Epidermal melanocyte (primary cell): ENCODE results near the gene MLLT10.

Source experiments
- DNase-seq: peaks from one replicate; pipeline ENCODE4 v3.0.0; 2011; ENCODE audit warnings: low spot score; ENCODE audit not compliant: insufficient read length

MLLT10 gene

DNA sequence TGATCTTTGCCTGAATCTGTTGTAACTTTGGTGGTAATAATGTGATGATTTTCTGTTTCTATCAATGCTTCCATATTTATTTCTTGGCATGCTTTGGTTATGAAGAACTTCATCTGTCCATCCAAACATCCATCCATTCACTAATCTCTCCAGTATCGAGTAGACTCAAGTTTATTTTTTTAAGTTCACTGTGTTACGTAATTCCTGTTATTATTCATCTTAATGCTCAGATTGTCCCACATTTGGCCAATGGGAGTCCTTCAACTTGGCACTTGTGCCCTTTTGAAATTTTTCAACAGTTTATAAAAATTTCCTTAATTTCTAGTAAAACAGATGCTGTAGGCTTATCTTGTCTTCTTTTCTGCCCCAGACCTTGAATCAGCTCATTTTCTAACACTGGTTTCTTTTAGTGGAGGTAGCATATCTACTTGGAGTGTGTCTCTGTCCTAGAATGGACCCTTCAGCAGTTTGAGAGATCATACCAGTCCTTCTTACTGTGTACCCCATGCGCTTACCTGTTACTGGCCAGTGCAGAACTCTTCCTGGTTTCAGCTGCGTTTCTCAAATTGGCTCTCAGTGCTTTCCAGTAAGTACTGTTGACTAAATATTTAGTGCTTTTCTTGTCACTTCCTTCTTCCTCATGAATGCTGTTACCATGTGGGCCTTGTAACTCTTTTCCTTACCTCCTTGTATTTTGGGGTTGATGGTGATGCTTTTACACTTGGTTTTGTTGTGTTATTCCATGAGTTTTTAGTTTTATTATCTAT, 100.8 kb downstream of the MLLT10 start:
- no peak for DNase-seq

DNA sequence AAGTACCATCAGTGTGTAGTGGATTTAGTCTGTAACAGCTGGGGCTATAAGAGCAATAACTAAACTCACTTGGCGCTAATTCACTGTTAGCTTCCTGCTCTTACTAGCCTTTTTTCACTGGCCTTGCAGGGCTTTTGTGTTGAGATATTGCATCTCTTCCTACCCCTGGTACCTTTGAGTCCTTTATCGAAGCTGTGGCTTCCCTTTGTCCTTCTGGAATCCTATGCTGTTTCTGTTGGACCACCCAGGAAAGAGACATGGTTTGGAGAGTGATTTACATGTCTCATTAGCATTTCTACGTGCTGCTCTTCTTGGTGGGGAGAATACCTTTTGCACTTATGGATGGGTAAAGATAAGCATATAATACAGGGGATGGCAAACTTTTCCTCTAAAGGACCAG, 103.8 kb downstream of the MLLT10 start:
- DNase-seq: no peak

DNA sequence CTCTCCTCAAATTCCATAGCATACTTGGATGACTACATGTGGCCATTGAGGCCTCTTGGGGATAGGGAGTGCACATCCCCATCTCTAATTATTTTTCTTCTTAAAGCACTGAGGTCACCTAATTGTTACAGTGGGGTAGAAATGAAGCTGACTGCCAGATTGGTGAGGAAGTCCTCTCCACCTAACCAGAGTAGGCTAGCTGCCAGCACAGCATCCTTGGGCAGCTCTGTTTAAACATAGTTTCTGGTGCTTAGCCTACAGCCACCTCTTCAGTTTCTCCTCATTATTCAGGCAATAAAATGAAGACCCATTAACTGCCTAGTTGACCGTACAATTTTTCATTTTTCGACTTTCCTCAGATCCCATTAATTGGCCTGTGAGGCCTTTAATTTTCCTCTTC, 104.6 kb downstream of the MLLT10 start:
- DNase-seq: no peak

DNA sequence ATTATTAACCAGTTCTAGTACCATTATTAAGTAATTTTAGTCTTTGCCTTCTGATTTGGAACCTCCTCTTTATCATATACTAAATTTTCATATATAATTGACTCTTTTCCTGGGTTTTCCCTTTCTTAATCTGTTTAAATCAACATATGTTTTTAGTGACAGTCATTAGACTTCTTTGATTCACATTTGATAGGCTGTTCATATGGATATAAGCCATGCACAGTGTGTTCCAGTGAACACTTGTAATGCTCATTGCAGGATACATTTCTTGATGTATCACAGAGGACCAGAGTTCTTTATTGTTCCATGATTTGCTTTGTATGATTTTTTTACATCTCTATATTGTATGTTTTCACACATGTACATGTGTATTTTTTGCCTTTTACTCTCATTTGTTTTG, 114.0 kb downstream of the MLLT10 start:
- no peak for DNase-seq

DNA sequence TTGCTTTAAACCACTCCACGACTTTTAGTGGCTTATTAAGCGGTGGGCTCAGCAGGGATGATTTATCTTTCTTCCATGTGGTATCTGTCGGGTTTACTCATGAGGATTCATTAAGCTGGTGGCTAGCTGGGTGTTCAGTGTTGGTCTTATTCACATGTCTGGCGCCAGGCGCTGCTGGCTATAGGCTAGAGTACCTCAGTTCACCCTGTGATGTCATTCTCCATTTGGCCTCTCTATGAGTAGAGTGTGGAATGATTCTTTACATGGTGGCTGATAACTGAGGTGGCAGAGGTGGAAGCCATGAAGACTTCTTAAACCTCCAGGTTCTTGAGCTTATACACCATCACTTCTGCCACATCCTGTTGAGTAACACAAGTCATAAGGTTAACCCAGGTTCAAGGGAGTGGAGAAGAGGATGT, 115.4 kb downstream of the MLLT10 start:
- DNase-seq: no peak

DNA sequence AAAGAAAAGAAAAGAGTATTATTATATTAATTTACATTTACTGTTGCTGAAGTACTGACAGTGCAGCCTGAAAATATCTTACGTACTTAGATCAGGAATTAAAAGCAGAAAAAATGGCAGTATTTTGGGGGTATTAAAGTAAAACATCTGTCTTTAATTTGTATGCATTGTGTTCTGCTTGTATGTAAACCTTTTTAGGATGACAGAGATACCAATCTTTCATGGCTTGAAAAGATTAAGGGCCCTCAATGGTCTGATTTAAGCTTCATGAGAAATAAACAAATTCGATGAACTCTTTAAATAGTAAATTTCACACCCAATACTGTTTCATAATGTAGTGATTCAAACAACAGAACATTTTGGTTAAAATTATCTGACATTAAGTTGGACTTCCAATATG, 116.3 kb downstream of the MLLT10 start:
- no peak for DNase-seq

DNA sequence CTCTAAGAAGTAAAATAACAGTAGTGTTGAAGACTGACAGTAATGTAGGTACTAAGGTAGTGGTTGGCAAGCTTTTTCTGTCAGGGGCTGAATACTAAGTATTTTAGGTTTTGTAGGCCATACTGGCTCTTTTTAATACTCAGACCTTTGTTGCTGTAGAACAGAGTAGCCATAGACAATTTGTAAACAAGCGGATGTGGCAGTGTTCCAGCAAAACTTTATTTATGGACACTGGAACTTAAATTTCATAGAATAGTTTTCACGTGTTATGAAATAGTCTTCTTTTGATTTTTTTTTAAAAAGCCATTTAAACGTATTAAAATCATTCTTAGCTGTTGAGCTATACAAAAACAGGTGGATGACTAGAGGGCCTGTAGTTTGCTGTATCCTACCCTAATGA, 121.2 kb downstream of the MLLT10 start:
- no peak for DNase-seq

DNA sequence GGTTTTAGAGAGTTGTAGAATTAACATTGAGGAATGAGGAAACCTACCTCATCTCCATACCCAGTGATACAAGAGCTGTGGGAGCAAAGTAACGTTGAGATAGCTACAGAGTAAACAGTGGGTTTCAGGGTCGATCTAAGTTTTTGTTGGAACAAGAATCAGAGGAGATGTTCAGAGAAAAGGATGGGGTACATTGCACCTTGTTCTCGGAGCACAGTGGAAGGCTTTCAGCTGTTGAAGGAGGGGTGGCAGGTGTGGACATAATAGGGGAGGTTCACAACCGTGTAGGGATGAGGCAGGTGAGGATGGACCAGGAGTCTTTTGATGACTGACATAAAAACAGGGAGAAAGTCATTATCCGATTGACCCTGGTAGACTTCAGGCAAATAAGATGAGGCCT, 121.7 kb downstream of the MLLT10 start:
- no peak for DNase-seq

DNA sequence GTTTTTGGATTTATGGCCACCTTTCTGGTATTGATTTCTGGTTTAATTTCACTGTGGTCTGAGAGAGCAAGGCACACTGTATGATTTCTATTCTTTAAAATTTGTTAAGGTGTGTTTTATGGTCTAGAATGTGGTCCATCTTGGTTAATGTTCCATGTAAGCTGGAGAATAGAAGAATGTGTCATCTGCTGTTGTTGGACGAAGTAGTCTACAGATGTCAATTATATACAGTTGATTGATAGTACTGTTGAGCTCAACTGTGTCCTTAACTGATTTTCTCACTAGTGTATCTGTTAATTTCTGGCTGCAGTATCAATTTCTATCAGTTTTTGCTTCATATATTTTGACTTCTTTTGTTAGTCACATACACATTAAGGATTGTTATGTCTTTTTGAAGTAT, 127.1 kb downstream of the MLLT10 start:
- no peak for DNase-seq

DNA sequence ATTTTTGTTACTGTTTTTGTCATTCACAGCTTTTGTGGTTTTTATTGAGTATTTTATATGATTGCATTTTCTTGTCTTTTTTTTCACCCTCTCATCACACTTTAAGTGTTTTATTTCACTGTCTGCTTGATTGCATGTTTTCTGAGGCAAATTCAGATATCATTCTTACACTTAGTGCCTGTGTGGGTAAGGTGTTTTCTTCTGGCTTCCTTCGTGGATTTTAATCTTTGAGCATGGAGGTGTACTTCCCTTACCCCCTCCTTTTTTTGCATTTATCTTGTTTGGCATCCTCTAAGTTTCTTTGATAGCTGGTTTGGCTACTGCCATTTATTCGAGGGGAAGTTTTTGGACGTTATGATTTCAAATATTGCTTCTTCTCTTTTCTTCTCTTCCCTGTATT, 127.9 kb downstream of the MLLT10 start:
- no peak for DNase-seq

DNA sequence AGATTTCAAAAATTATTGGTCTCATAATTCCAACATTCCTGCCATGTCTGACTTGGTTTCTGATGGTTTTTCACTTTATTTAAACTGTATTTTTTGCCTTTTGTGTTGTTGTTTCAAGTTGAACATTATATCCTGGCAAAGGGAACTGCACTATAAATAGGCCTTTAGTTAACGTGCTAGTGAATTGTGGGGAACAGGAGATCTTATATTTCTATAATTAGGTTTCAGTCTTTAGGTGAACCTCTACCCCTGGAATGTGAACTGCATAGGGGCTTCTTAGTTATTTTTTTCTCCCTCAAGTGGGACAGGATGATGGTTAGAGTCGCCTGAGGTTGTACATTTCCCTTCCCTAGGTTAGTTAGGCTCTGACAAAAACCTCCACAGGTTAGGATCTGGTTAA, 128.6 kb downstream of the MLLT10 start:
- no peak for DNase-seq

DNA sequence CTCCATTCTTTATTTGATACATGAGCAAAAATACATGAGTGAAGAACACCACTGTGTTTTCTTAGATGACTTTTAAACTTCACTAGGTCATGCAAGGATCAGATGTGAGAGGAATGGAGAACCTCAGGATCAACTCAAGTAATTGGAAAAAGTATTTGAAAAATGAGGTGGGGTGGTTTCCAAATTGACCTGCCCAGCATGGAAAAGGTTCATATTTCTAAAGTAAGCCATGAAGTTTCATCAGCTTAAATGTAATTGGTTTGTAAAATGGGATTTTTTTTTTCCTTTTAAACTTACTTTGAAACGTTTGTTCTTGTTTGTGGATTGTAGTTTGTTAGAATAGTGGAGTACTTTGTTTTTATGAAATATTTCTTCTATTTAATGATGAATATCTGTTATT, 134.8 kb downstream of the MLLT10 start:
- no peak for DNase-seq

DNA sequence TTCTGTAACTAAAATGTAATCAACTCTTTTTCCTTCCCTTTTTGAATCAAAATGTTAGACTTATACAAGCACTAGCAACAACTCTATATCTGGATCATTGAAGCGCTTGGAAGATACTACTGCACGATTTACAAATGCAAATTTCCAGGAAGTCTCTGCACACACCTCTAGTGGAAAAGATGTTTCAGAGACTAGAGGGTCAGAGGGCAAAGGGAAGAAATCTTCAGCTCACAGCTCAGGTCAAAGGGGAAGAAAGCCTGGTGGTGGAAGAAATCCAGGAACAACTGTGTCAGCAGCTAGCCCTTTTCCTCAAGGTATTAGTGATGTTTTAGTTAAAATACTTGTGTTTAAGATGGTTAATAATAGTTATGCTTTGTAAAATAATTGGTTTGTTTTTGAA, 136.4 kb downstream of the MLLT10 start:
- no peak for DNase-seq

DNA sequence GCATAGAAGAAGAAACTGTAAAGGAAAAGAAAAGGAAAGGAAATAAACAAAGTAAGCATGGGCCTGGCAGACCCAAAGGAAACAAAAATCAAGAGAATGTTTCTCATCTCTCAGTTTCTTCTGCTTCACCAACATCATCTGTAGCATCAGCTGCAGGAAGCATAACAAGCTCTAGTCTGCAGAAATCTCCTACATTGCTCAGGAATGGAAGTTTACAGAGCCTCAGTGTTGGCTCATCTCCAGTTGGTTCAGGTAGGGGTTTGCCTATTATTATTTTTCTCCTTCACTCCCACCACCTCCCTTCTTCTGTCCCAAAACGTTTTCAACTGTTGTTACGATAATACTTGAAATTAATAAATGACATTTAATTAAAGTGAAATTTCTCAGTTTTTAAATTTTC, 139.6 kb downstream of the MLLT10 start:
- no peak for DNase-seq

DNA sequence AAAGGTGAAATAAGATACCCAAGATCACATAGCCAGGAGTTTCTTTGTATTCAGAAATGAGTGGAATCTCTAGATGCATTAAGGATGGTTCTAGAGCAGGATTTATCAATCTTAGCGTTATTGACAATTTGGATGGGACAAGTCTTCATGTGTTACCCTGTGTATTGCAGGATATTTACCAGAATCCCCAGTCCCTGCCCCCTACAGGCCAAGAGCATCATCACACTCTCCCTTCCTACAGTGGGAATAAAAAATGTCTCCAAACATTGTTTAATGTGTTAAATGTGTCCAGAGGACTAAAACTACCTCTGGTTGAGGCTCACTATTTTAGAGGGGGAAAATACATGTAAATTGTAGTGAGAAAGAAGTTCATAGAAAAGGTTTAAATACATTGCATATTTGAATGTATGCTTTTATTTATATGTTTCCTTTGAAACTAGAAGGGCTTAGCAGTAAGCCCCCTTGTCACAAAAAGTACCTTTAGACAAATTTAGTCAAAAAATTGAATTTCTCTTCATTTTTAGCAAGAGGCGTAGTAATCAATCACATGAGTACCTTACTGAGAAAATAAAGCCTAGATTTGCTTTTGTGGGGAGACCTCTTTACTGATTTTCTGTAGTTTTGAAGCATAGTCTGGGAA, 141.2 kb downstream of the MLLT10 start:
- no peak for DNase-seq

DNA sequence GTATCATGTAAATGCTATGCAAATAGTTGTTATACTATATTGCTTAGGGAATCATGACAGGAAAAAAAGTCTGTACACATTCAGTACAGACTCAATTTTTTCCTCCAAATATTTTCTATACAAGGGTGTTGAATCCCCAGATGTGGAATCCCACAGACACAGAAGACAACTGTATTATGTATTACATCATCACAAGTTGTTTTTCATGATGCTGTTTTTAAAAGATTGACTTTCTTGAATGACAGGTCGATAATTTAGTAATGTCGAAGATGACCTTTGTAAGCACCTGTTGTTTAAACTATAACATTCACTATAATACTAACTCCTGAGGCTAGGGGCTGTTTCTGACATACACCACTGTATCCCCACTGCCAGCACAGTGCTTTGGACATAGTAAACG, 143.5 kb downstream of the MLLT10 start:
- DNase-seq: no peak

DNA sequence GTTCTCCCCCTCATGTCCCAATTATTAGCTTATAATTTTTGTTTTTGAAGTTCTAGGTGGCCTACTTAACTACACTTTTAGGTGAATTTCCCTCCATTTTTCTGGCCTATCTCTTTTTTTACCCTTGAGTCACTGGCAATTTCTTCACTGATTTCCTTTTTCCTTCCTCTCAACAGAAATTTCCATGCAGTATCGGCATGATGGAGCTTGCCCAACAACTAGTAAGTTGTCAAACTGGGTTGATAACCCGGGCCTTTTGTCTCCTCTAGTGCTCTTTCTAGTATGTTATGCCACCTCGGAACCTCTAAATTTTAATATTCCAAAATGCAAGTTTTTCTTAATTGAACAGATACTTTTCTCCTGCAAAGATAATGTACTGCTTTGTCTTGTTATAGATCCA, 147.1 kb downstream of the MLLT10 start:
- no peak for DNase-seq

DNA sequence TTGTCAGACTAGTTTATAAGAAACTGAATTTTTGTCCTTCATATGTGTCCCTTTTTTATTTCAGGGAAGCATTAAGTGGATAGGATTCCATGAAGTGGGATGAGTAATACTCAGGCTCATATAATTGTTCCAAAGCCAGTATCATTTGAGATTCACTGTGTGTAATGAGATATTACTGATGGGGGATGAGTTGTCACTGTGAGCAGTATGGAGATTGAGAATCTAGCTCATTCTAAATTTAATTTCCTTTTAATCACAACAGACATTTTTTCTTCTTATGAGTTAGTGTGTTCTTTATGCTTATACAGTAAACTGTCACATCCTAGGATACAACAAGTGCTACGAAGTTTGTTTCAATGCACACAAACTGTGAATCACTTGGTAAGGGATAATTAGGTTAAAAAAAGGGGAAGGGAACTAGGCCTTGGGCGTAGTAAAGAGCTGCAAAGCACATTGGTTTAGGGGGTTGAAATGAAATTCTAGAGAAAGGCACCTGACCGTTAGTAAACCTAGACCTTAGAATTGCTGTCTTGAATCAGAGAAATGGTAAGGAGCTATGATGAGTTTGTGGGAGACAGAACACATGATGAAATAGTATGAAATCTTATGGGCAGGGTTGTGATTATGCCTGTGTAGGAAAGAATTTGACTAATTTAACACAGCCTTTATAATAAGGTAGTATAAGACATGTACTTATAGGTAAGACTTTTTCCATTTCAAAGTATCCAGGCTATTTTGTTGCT, 153.4 kb downstream of the MLLT10 start:
- no peak for DNase-seq

DNA sequence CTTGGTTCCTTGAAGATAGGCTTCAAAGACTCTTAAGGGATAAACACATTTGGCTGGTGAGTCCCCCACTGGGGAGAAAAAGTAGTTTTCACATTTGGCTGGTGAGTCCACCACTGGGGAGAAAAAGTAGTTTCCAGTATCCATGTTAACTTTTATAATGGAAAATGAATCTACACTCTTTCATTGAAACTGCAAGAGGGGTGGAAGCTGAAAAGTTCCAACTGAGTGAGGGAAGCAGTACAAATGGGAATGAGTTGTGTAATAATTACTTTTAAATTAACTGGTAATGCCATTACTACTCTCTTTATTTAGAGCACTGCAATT, 153.9 kb downstream of the MLLT10 start:
- no peak for DNase-seq

DNA sequence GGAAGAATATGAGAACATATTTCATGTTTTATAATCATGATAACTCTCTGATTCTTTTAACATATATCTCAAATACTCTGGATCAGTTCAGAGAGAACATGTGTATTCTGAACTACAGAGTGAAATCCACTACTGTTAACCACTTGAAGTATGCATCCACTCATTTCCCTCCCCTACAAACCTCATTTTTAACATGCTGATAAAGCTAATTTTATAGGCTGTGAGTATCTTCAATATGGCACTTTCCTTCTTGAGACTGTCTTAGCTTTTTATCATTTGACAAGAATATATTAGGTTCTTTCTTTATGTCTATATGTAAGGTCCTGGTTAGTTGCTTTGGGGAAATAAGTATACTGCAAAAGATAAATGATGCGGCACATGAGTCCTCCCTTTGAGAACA, 154.8 kb downstream of the MLLT10 start:
- DNase-seq: no peak

DNA sequence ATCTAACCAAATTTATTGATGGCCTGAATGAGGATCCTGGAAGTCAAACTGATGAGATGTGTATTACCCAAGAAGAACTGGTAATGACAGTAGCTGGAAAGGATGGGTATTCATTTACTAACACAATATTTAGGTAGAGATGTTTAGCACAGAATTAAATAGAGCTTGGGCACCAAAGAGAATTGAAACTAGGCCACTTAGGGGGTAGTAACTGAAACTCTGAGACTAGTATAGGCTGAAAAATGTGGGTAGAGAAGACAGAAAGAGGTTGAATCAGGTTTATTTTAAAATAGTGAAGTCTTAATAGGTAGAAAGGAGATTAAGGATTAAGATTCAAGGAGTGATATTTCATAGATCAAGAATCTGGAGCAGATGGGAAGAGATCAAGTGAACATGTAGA, 155.8 kb downstream of the MLLT10 start:
- no peak for DNase-seq

DNA sequence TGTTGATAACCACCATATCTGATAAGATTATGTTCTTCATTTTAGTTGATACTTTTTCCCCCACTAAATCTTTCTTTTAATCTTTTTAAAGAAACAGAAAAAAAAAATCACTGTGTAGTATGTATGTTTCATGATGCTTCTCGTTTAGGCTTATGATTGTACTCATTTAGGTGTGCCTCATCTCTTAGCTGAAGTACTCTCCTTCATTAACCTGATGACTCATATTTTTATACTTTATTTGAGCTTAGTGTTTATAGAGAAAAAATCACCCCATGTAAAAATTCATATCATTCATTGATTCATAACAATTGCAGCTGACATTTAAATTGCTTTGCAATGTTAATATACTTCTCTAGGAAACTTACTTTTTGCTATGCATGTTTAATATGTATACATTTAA, 158.9 kb downstream of the MLLT10 start:
- no peak for DNase-seq

DNA sequence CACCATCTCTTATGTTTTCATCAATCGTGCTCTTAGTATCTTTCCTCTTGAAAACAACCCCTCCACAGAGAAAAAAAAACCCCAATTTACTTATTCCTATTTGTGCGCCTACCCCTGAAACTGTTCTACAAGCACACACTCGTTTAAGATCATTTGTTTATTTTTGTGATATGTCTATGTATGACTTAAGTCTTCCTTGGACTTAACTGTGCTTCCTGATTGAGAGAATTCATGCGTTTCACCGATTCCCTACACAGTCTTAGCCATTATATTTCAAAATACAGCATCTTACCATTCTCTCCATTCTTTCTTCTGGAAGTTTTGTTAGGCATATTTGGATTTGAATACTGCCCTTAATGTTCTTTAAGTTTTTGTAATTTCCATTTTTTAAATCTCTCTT, 159.4 kb downstream of the MLLT10 start:
- DNase-seq: no peak
